HG03039 (cell line): ENCODE measurements around the gene ATF6.
"Not testable (repeated sequence)": the region's sequence is repeated elsewhere in the genome, so short reads cannot be mapped to it uniquely, and the experiment has no call there.

Experiments
- ATAC-seq: cut with Tn5 transposase; IDR thresholded peaks from one replicate; pipeline ENCODE4 v1.9.1; 2021; ENCODE audit warnings: mild to moderate bottlenecking, moderate library complexity; ENCODE audit not compliant: unreplicated experiment

The ATF6 gene

DNA sequence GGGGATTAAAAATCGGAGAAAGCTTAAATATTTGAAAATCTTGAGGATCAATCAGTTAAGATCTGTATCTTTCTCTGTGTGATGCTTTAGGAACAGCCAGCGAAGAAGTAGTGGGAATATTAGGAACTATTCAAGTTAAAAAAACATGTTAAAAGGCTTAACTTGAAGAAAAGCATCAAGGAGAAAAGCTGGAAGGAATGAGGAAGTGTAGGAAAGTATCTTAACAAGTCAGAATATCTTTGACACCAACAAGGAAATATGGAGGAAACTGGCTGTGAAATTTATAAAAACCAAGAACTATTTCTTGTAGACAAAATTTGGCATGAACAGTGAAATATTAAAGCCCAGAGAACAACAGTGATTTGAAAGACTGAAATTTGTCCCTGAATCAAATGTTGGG is 60.4 kb downstream of the ATF6 start:
- no peak for ATAC-seq

DNA sequence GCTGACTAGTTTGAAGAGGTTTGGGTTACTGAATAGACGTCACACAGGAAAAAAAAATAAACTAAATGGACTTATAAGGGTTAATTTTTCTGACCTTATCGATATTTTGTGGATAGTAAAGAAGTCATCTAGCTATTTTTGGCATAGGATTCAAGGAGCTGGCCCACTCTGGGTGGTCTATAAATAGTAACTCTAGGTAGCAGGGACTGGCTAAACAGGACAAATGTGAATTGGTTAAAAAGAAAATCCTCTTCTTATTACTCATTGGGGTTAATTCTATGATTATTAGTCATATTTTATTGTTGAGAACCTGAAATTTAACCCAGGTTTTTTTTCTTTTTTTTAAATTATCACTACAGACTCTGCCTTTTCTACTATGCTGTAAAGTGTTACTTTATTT is 61.7 kb downstream of the ATF6 start:
- ATAC-seq, result no peak

DNA sequence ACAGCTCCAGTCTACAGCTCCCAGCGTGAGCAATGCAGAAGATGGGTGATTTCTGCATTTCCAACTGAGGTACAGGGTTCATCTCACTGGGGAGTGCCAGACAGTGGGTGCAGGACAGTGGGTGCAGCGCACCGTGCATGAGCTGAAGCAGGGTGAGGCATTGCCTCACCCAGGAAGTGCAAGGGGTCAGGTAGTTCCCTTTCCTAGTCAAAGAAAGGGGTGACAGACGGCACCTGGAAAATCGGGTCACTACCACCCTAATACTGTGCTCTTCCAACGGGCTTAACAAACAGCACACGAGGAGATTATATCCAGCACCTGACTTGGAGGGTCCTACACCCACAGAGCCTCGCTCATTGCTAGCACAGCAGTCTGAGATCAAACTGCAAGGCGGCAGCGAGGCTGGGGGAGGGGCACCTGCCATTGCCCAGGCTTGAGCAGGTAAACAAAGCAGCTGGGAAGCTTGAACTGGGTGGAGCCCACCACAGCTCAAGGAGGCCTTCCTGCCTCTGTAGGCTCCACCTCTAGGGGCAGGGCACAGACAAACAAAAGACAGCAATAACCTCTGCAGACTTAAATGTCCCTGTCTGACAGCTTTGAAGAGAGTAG is 66.3 kb downstream of the ATF6 start:
- not testable (repeated sequence) for ATAC-seq

DNA sequence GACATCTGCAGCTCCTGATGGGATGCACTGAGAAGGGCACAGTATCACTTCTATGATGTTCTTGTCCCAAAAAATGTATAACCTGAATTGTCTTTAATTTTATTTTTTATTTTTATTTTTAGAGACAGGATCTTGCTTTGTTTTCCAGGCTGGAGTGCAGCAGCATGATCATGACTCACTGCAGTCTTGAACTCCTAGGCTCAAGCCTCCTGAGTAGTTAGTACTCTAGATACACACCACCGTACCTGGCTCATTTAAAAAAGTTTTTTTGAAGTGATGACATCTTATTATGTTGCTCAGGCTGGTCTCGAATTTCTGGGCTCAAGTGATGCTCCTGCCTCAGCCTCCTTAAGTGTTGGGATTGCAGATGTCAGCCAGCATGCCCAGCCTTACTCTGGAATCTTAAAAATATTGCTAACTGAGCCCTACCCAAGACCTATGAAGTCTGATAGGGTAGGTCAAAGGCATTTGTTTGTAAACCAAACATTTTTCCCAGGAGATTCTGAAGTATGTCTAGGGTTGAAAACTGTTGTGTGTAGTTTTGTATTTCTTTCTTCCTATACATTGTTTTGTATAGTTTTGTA is 68.9 kb downstream of the ATF6 start:
- no peak for ATAC-seq

DNA sequence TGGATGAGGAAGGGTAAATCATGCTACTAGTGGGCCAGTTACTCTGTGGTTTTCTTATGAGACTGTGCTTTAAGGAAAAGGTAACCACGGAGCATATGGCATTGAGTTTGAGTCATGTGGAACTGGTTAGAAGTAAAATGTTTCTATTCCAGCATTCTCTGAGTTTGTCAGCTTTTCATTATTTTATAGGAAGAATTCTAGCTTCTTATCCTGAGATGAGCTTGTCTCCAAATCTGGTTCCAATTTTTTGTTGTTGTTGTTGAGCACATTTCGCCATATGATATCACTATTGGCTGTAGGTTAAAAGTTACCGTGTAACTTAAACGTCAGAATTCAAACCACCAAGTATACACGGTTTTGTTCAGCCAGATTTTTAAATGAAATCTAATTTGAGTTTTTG is 69.9 kb downstream of the ATF6 start:
- no peak for ATAC-seq

DNA sequence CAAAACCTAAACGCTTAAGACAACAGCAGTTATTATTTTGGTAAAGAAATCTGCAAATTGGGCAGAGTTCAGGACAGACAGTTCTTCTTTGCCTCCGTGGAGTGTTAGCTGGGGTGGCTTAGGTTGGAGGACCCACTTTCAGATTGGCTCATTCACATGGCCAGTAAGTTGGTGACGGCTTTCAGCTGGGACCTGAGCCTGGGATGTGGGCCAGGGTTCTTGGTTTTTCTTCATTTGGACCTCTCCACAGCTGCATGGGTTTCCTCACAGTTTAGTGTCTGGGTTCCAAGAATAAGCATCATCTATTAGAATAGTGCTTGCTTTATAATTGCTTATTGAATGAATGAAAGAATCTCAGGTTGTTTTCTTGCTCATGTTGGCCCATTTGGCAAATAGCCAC is 72.2 kb downstream of the ATF6 start:
- no peak for ATAC-seq

DNA sequence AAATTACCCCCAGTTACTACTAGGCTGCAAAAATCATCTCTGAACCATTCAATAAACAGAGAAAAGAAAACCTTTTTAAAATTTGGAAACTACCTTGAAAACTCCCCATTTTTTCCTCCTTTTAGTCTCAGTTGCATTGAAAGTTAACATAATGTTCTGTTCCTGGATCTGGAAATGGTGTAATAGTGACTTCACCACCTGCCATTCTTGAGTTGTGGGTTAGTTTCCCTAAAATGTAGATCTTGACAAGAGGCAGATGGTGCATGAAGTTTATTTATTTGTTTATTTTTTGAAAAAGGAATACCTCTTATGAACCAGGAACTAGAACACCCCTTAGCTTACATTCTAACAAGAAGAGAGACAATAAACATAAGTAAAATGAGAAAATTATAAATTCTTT is 72.8 kb downstream of the ATF6 start:
- no peak for ATAC-seq

DNA sequence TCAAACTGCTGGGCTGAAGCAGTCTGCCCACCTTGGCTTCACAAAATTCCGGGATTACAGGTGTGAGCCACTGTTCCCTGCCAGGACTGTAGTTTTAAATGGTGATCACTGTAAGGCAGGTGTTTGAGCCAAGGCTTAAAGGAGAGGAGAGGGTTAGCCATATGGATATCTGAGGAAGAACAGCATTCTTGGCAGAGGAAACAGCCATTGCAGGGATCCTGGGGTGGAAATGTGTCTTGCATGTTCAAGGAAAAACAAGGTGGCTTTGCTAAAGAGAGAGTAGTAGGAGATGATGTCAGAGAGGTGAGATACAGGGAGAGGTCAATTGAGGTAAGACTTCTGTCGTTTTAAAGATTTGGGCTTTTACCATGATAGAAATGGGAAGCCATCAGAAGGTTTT is 73.5 kb downstream of the ATF6 start:
- no peak for ATAC-seq

DNA sequence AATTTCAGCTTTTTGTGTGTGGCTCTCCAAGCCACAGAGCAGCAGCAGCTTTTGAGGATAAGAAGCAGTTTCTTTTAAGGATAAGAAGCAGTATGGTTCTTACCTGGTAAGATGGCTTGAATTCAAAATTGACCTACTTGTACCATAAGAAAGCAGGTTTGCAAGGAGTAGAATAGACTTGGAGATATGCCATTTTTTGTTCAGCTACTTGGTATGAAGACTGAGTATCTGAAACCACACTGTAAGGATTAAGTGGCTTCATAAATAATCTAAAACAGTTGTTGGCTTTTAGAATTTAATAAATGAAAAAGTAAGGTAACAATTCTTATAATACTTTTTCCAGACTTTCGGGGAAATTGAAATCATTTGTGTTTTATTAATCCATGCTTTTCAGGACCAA is 74.2 kb downstream of the ATF6 start:
- no peak for ATAC-seq

DNA sequence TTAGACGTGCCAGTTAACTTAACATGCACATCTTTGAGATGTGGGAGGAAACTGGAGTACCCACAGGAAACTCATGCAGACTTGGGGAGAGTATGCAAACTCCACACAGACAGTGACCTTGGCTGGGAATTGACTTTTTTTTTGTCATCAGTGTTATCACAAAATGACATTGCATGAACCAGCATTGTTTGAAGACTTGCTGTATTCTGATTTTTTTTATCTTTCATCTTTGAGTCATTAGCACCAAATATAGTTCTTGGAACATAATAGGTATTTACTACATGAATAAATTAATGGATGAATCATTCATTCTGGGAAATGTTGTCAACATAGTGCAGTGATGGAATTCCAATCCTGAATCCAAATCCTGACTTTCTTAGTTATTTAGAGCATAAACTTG is 77.0 kb downstream of the ATF6 start:
- no peak for ATAC-seq

DNA sequence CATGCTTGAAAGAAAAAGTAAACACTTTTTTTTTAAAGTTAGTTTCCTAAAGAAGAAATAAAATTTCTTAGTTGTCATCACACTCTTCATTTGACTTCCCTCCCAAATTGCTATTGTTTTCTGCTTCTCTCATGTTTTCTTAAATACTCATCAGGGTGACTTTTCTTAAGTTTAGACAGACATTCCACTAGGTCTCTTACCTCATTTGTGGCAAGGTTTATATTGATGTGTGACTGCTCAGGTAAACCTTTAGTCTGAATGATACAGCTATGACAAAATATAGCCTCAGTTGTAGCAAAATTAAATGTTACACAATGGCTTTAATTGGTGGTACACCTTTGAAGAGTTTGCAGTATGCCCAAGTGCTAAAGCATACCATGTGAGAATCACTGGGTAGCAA is 78.6 kb downstream of the ATF6 start:
- no peak for ATAC-seq

DNA sequence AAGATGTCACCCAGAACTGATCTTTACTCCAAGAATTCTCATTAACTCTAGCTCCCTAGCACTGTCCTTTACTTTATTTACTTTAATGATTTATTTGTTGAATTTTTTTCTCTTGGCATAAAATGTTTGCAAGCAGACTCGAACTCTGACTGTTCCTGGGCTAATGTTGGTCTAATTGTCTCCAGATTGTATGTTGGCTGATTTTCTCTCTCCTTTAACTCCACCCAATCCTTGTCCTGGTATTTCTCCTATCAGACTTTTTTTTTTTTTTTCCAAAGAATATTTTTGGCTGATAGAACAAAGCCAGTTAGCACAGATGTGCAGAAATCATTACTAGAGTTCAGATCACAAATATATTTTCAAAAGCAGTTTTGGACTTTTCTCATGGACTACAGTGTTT is 82.6 kb downstream of the ATF6 start:
- no peak for ATAC-seq

DNA sequence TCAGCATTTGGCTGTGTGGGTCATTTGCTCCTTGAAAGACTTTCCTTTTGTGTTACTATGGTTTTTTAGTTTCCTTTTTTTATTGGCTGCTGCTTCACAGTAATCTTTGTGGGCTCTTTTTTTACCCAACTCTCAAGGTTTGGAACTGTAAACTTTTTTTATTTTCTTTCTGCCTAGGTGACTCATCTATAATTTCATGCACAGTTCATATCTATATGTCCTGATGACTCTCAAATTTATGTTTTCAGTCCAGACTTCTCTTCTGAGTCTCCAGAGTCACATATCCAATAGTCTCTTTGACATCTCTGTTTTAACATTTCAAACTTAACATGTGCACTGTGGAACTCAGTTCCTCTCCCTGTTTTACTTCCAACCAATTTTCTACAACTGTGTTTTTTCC is 83.4 kb downstream of the ATF6 start:
- ATAC-seq, result no peak

DNA sequence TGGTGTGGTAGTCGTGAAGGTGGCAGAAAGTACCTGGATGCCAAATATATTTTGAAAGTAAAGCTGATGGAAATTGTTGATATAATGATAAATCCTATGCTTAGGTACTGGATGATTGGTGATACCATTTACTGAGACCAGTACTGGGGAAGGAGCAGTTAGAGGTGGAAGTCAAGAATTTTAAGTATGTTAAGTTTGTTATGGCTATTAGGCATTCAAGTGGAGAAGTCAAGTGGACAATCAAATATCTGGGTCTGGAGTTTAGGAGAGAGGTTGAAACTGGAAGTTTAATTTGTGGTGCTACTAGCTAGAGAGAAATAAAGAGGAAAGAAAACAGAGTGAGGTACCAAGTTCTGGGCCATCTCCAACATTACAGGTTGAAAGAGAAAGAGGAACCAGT is 89.1 kb downstream of the ATF6 start:
- no peak for ATAC-seq

DNA sequence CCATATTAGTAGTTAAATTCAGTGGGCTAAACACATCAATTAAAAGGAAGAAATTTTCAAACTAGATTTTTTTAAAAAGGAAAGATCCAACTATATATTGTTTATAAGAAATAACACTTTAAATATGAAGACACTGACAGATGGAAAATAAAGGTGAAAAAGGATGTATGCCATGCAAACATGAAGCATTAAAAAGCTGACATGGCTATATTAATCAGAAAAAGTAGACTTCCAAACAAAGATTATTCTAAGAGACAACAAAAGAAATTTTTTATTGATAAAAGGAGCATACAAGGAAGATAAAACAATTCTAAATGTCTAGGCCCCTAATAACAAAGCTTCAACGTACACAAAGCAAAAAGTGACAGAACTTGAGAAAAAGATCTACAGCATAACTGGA is 92.2 kb downstream of the ATF6 start:
- no peak for ATAC-seq

DNA sequence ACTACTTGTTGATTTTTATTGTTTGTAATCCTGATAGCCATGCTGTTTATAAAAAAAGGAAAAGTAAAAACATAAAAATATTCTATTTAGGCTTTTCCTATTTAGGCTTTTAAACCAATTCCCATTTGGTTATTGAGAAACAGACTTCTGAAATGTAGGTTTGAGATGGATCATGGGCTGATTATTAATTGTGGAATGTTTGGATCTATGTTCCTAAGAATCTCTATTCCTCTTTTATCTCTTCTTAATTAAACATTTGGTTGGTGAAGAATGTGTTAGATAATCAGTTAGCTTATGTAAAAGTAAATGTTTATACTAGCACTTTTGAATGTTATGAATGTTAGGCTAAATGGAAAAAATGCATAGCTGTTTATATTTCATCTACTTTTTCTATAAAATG is 97.4 kb downstream of the ATF6 start:
- ATAC-seq, result no peak

DNA sequence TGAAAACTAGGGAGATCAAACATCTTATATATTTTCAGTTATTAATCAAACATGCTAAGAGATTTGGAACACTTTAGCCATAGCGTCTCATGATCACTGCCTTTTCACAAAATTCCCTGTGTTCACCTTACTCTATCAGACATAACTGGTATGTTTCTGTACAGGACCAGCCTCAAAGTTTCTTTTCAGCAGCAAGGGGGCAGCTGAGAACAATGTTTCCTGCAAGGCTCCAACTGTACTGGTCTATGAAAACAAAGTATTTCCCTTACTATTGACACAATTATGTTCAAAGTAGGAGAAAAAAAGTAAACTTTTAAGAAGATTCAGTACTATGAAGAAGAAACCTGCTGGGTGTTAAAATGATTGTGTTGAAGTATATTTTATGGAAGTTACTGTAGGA is 98.5 kb downstream of the ATF6 start:
- no peak for ATAC-seq

DNA sequence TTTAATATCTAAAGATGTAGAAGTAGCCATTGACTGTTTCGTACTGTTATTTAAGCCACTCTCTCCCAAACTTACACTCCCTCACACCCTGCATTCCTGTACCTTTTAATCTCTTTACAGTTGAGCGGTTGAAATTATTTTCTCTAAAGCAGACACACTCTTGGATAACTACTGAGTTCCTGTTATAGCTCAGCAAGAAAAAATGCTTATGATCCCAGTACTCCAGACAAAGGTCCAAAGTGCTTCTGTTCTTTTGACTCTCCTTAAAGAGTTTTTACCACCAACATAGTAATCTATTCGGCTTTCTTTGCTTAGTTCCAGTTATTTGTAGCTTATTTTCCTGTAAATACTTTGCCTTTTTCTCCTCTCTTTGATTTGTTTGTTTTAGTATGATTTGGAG is 100.1 kb downstream of the ATF6 start:
- ATAC-seq, result no peak

DNA sequence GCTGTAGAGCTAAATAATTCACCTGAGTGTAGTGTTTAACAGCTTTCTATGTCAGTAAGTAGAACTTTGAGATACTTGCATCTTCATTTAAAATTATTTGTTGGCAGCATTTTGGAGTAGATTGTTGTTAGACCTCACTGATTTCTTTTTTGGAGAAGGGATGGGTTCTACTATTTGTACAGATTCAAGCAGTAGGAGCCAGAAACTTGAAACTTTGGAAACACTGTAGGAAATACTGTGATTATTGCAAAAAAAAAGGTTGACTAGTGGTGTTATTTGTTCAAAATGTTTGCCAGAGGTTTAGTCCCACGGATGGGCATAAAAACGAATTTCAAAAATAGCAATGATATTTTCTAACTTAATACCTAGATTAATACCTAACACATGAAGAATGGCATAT is 102.7 kb downstream of the ATF6 start:
- no peak for ATAC-seq

DNA sequence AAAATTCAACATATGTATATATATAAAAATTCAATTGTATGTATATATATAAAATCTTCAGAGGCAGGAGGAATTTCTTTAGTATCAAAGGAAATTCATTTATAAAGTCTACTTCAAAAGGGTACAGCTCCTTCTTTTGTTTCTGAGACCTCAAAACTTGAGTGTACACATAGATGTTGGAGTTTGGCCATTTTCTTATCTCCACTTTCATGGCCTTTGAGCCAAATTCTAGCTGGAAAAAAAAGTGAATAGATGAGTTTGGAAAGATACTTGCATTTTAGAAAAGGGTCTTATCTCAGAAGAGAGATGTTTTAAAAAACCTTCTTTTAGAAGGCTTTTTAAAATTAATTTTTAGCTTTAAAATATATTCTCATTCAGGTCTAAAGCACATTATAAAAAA is 103.2 kb downstream of the ATF6 start:
- ATAC-seq, result no peak

DNA sequence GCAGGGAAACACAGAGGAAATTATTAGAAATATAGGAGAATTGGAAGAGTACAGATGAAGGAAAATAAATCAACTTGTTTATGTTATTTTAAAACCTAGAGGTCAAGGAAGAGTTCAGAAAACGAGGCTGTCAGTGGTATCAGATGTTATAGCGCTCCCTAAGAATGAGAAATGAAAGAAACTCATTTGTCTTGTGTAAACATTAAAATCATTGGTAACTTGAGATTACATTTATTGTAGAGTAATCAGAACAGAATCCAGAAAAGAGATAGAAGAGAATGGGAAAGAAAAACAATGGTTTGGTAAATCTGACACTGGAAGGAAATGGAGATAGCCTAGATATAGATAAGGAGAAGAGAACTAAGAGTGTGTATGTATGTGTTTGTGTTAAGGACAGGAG is 106.4 kb downstream of the ATF6 start:
- ATAC-seq, result no peak

DNA sequence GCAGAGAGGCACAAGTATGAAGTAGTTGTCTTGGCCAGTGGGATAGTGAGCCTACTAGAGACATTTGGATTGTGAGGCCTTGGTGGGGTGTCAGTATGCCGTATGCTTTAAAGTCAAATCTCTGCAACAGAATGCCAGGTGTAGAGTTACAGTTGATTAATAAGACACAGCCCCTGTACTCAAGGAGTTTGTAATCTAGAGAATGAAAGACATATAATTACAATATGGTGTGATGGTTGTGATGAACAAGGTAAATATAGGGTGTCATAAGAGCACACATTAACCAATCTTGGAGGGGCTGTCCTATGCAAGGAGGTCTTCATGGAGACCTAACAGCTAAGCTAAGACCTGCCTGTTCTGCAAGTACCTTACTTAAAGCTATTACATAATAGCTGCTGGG is 113.1 kb downstream of the ATF6 start:
- no peak for ATAC-seq

DNA sequence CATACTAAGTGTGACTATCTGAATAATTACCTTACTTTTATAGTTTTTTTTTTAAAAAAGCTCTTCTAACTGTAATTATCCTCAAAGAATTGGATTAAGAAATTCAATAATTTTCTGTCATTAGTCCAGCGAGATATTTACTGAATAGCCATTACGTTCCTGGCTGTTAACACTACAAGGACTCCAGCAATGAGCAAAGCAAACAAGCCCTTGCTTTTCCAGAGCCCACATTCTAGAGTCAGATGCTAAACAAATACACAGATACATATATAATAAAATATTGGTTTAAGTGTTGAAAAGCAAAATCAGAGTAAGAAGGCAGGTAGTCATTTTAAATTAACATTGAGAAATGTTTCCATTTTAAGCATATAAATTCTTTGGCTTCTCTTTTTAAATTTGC is 118.4 kb downstream of the ATF6 start:
- ATAC-seq, result no peak
